ENCODE results near the gene LPAR5.

GRCh38 chr12:6664902-6665301 is 29.1 kb upstream of the LPAR5 start:
- TF ChIP-seq REST (IDR thresholded peaks at IDR 0.05; ENCODE audit: insufficient read depth in 1 of 2, low read depth in 2 of 2, low read length in 2 of 2) (no peak), POLR2AphosphoS5 (IDR thresholded peaks at IDR 0.05; ENCODE audit: low read depth, low read length) (peak; percentile 19; the same call in 1 of the 2 replicates)

Measured in PFSK-1 (cell line).